GM12801 (cell line): Measurements from ENCODE around the gene UBR4.

Source experiments
- CTCF ChIP-seq: IDR thresholded peaks from one replicate; pipeline ENCODE4 v1.5.1; 2011; ENCODE audit warnings: control low read depth; ENCODE audit not compliant: insufficient read length; ENCODE audit errors: extremely low read depth

Gene UBR4

GRCh38 chr1:19038732-19039131 is 171.3 kb downstream of the UBR4 start:
- TF ChIP-seq CTCF, result no peak

GRCh38 chr1:19038096-19038495 is 172.0 kb downstream of the UBR4 start:
- TF ChIP-seq CTCF, result no peak

- no peak for TF ChIP-seq CTCF
Measured at GRCh38 chr1:19037659-19038058, 172.4 kb downstream of the UBR4 start.

GRCh38 chr1:19036813-19037605 is 173.1 kb downstream of the UBR4 start:
- no peak for TF ChIP-seq CTCF

- no peak for TF ChIP-seq CTCF
Measured at GRCh38 chr1:19036041-19036812, 173.8 kb downstream of the UBR4 start.

GRCh38 chr1:19035377-19036040 is 174.6 kb downstream of the UBR4 start:
- no peak for TF ChIP-seq CTCF

- TF ChIP-seq CTCF, result no peak
Measured at GRCh38 chr1:19034721-19035120, 175.3 kb downstream of the UBR4 start.
